MM.1S (cell line): ENCODE data around the gene ITGB8.

ENCODE experiments used
- DNase-seq: peaks from one replicate; pipeline ENCODE4 v3.0.0-alpha.2; 2015
- H2AFZ ChIP-seq: fragments of 300-600 bp; sonication (generic); 2 replicates; pipeline ENCODE4 v1.6.0; 2016; ENCODE audit warnings: antibody characterized with exemption, low read length
- H3F3A ChIP-seq: fragments of 300-600 bp; sonication (generic); 2 replicates; pipeline ENCODE4 v1.6.1; 2016; ENCODE audit warnings: mild to moderate bottlenecking, antibody characterized with exemption, low read length, moderate library complexity, mixed read lengths; ENCODE audit not compliant: insufficient read depth
- H3K27ac ChIP-seq: fragments of 300-600 bp; sonication (generic); 2 replicates; pipeline ENCODE4 v1.5.1; 2016; ENCODE audit warnings: mild to moderate bottlenecking, low read length
- H3K27me3 ChIP-seq: fragments of 300-600 bp; sonication (generic); replicated peaks from 2 replicates; pipeline ENCODE4 v1.6.0; 2016; ENCODE audit warnings: low read length; ENCODE audit not compliant: insufficient read depth
- H3K36me3 ChIP-seq: fragments of 300-600 bp; sonication (generic); replicated peaks from 2 replicates; pipeline ENCODE4 v1.6.1; 2016; ENCODE audit warnings: mild to moderate bottlenecking, low read length, mixed read lengths; ENCODE audit not compliant: insufficient read depth
- H3K4me1 ChIP-seq: fragments of 300-600 bp; sonication (generic); 2 replicates; pipeline ENCODE4 v1.6.1; 2016; ENCODE audit warnings: low read length, mixed read lengths
- H3K4me2 ChIP-seq: fragments of 300-600 bp; sonication (generic); 2 replicates; pipeline ENCODE4 v1.6.0; 2016; ENCODE audit warnings: low read depth, low read length
- H3K4me3 ChIP-seq: fragments of 300-600 bp; sonication (generic); 2 replicates; pipeline ENCODE4 v1.5.1; 2016; ENCODE audit warnings: low read length, mixed read lengths
- H3K79me2 ChIP-seq: fragments of 300-600 bp; sonication (generic); 2 replicates; pipeline ENCODE4 v1.6.1; 2016; ENCODE audit warnings: mixed run types, low read length, mixed read lengths
- H3K9ac ChIP-seq: fragments of 300-600 bp; sonication (generic); 2 replicates; pipeline ENCODE4 v1.6.1; 2016; ENCODE audit warnings: low read length, mixed read lengths
- H3K9me2 ChIP-seq: fragments of 300-600 bp; sonication (generic); replicated peaks from 2 replicates; pipeline ENCODE4 v1.6.1; 2016; ENCODE audit warnings: mild to moderate bottlenecking, low read length, mixed read lengths; ENCODE audit not compliant: insufficient read depth
- H3K9me3 ChIP-seq: fragments of 300-600 bp; sonication (generic); replicated peaks from 2 replicates; pipeline ENCODE4 v1.6.1; 2016; ENCODE audit warnings: mild to moderate bottlenecking, low read length, mixed read lengths; ENCODE audit not compliant: insufficient read depth
- H4K20me1 ChIP-seq: fragments of 300-600 bp; sonication (generic); 2 replicates; pipeline ENCODE4 v1.6.1; 2016; ENCODE audit warnings: mild to moderate bottlenecking, low read length, moderate library complexity, mixed read lengths; ENCODE audit not compliant: insufficient read depth
- EZH2 ChIP-seq: fragments of 300-600 bp; sonication (generic); optimal IDR thresholded peaks from 2 replicates; pipeline ENCODE3; 2017; ENCODE audit warnings: low read depth, mild to moderate bottlenecking, antibody characterized with exemption, low read length, mixed read lengths
- EZH2phosphoT487 ChIP-seq: fragments of 300-600 bp; sonication (generic); IDR thresholded peaks from 2 replicates; pipeline ENCODE4 v1.6.1; 2018; ENCODE audit warnings: antibody characterized with exemption, low read length
- TF ChIP-seq, protein P1 (sequence below): fragments of 300-600 bp; sonication (generic); IDR thresholded peaks from 2 replicates; pipeline ENCODE4 v1.5.1; 2016; ENCODE audit warnings: antibody characterized with exemption, low read length, mixed read lengths

The ITGB8 gene

DNA sequence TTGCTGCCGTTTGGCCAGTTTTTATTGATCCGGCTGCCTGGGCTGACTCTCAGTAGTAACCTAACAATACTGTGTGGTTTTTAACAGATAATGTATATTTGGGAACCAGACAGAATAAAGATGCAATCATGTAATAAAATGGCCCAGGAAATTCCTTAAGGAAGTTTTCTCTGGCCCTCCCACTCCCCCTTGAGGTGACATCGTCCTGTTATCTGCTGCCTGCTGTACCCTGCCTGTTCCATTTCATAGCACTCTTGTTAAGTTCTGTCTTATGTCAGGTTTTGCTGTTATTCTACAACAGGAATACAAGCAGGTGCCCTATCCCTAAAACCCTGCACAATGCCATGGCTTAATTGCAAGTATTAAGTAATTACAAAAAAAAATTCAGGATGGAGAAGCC, 12.5 kb downstream of the ITGB8 start:
- TF ChIP-seq, protein P1, sequence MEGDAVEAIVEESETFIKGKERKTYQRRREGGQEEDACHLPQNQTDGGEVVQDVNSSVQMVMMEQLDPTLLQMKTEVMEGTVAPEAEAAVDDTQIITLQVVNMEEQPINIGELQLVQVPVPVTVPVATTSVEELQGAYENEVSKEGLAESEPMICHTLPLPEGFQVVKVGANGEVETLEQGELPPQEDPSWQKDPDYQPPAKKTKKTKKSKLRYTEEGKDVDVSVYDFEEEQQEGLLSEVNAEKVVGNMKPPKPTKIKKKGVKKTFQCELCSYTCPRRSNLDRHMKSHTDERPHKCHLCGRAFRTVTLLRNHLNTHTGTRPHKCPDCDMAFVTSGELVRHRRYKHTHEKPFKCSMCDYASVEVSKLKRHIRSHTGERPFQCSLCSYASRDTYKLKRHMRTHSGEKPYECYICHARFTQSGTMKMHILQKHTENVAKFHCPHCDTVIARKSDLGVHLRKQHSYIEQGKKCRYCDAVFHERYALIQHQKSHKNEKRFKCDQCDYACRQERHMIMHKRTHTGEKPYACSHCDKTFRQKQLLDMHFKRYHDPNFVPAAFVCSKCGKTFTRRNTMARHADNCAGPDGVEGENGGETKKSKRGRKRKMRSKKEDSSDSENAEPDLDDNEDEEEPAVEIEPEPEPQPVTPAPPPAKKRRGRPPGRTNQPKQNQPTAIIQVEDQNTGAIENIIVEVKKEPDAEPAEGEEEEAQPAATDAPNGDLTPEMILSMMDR, result no peak
- no peak for TF ChIP-seq EZH2
- TF ChIP-seq EZH2phosphoT487, result no peak
- no peaks in the 10 kb centered on the region for H3K36me3 ChIP-seq
- H3K9me3 ChIP-seq, result no peaks in the 10 kb centered on the region
- H4K20me1 ChIP-seq, result no peaks in the 10 kb centered on the region
- DNase-seq, result no peak
- no peaks in the 10 kb centered on the region for H3K79me2 ChIP-seq
- no peaks in the 10 kb centered on the region for H3K9me2 ChIP-seq
- H3K27ac ChIP-seq, result no peak overlapping the region
- H2AFZ ChIP-seq, result no peak overlapping the region
- H3F3A ChIP-seq, result no peaks in the 10 kb centered on the region
- no peaks in the 10 kb centered on the region for H3K4me1 ChIP-seq
- H3K4me3 ChIP-seq, result no peak overlapping the region
- H3K9ac ChIP-seq, result no peak overlapping the region
- H3K4me2 ChIP-seq, result no peak overlapping the region
- H3K27me3 ChIP-seq, result no peaks in the 10 kb centered on the region

DNA sequence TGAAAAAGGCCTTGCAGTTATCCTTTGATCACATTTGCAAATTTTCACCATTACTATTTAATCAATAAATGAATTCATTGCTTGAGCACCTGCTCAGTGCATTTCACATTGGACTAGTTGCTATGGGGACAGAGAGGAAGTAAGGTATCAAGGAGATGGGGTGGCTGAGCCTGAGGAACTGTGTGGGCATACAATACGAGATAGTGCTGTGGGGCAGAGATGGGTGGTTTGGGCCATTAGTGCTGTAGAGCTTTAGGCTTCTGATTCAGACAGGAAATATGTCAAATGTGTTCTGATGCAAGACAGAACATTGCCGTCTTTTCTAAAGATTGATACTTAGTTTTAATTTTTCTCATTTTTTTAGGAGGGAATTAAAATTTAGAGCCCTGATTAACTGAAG, 13.2 kb downstream of the ITGB8 start:
- Histone ChIP-seq H3K27me3 (no peaks in the 10 kb centered on the region), H3K9me2 (no peaks in the 10 kb centered on the region), H3K9me3 (no peaks in the 10 kb centered on the region), H3F3A (no peaks in the 10 kb centered on the region), H3K4me1 (no peaks in the 10 kb centered on the region), H4K20me1 (no peaks in the 10 kb centered on the region), H3K9ac (no peak overlapping the region), H3K36me3 (no peaks in the 10 kb centered on the region), H2AFZ (no peak overlapping the region), H3K27ac (no peak overlapping the region), H3K79me2 (no peaks in the 10 kb centered on the region), H3K4me2 (no peak overlapping the region), H3K4me3 (no peak overlapping the region)
- DNase-seq, result no peak
- TF ChIP-seq EZH2phosphoT487 (no peak), EZH2 (no peak)
- TF ChIP-seq, protein P1, result no peak

DNA sequence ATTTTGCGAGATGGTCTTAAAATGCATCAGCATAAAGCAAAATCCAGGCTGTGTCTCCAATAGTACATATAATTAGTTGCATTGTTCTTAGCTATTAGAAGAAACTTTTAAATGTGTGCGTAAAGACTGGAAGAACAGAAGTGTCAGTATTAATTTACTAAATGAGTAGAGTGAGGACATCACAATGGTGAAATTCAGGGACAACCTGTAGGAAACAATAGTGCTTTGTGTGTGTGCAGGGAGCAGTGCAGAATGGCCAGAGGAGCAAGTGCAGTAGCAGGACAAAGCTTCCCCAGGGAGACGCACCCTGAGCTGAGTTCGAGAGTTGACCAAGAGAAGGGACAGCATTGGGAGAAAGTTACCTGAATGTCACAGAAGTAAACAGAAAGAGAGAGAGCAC, 13.7 kb downstream of the ITGB8 start:
- no peak overlapping the region for H3K27ac ChIP-seq
- H3K9ac ChIP-seq, result no peak overlapping the region
- no peaks in the 10 kb centered on the region for H3K27me3 ChIP-seq
- no peaks in the 10 kb centered on the region for H3K79me2 ChIP-seq
- no peak overlapping the region for H2AFZ ChIP-seq
- no peak overlapping the region for H3K4me2 ChIP-seq
- DNase-seq, result no peak
- no peaks in the 10 kb centered on the region for H3K4me1 ChIP-seq
- no peaks in the 10 kb centered on the region for H3K9me3 ChIP-seq
- H3K9me2 ChIP-seq, result no peaks in the 10 kb centered on the region
- TF ChIP-seq EZH2, result no peak
- no peak for TF ChIP-seq EZH2phosphoT487
- TF ChIP-seq, protein P1, result no peak
- H3K4me3 ChIP-seq, result no peak overlapping the region
- no peaks in the 10 kb centered on the region for H3K36me3 ChIP-seq
- no peaks in the 10 kb centered on the region for H3F3A ChIP-seq
- H4K20me1 ChIP-seq, result no peaks in the 10 kb centered on the region
